ENCODE measurements around the gene GFOD2.

GFOD2 gene

GRCh38 chr16:67658849-67659674 lies 60.1 kb downstream of the GFOD2 start:
- TF ChIP-seq CTCF (conservative IDR thresholded peaks at IDR 0.05; ENCODE audit: low read depth, low read length), result no peak
- DNase-seq (ENCODE audit: low read depth), result no peak
- peak overlapping the region; percentile 90 for H3K4me3 ChIP-seq (ENCODE audit: low read length)

- no peak for TF ChIP-seq CTCF (conservative IDR thresholded peaks at IDR 0.05; ENCODE audit: low read depth, low read length)
- no peak overlapping the region for H3K4me3 ChIP-seq (ENCODE audit: low read length)
- no peak for DNase-seq (ENCODE audit: low read depth)
These were observed 61.2 kb downstream of the GFOD2 start for GRCh38 chr16:67657751-67658518.

GRCh38 chr16:67657017-67657608 lies 62.0 kb downstream of the GFOD2 start:
- no peak for DNase-seq (ENCODE audit: low read depth)
- no peak for TF ChIP-seq CTCF (conservative IDR thresholded peaks at IDR 0.05; ENCODE audit: low read depth, low read length)
- no peak overlapping the region for H3K4me3 ChIP-seq (ENCODE audit: low read length)

GRCh38 chr16:67656344-67657016 lies 62.6 kb downstream of the GFOD2 start:
- no peak for TF ChIP-seq CTCF (conservative IDR thresholded peaks at IDR 0.05; ENCODE audit: low read depth, low read length)
- no peak overlapping the region for H3K4me3 ChIP-seq (ENCODE audit: low read length)
- no peak for DNase-seq (ENCODE audit: low read depth)

- no peak overlapping the region for H3K4me3 ChIP-seq (ENCODE audit: low read length)
- DNase-seq (ENCODE audit: low read depth), result no peak
These were observed 63.8 kb downstream of the GFOD2 start for GRCh38 chr16:67655363-67655762.

More at GRCh38 chr16:67655363-67655762, 63.8 kb downstream of the GFOD2 start:
- no peak for TF ChIP-seq CTCF (conservative IDR thresholded peaks at IDR 0.05; ENCODE audit: low read depth, low read length)
